ENCODE results near the gene LIM2. TPM values are rescaled to one million over a fixed set of nuclear protein-coding genes. Genes with fewer than 3 reads are reported as not detected.

Gene LIM2
- total RNA-seq, 1 donor from 2014 or later: not detected

DNA sequence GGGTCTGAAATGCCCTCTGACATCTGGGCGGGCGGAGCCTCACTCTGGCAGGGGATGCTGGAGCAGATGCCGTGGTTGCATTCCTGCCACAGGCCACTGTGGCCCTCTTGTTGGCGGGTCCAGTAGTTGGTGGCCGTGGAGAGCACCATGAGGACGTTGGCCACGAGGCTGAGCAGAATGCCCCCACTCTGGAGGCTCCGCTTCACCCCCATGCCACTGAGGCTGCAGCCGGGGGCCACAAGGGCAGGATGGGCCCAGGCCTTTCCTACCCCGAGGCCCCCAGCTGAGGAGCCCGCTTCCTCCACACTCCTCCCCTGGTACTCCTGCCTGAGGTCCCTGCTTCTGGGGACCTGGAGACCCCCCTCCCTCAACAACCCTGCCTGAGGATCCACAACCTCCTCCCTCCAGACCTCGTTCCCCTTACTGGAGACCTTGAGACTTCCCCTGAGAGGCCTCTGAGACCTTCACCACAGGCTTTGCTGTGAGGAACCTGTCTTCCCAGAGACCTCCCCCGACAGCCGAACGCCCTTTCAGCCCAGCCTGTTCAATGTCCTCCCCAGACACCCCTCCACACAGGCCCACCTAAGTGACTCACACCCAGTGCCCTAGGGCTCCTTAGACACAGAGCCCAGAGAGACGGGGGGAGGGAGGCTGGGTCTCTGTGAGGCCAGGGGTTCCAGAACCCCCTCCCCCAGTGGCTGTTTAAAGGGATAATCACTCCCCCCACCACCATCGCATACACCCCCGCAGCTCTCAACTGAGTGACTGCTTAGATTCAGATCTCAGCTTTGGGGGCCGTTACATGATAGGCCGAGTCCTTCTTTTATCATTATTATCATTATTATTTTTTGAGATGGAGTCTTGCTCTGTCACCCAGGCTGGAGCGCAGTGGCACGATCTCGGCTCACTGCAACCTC, 19.1 kb downstream of the LIM2 start, which contains the start of gene CLDND2:
Gene CLDND2 (minus strand): TSS at position 638 of the 917 bp plus-strand sequence. CDS start 426 bp downstream, at position 212.
- Mint-ChIP-seq H3K4me1 (peaks cover 24% of the 10 kb centered on the region), H3K9me3 (no peaks in the 10 kb centered on the region), H3K27ac (peak within 1 kb of the TSS; percentile 96), H3K36me3 (no peaks in the 10 kb centered on the region), H3K27me3 (ENCODE audit: low read depth) (peaks cover 16% of the 10 kb centered on the region), H3K4me3 (peak within 1 kb of the TSS; percentile 85)
- TF ChIP-seq, protein P1, sequence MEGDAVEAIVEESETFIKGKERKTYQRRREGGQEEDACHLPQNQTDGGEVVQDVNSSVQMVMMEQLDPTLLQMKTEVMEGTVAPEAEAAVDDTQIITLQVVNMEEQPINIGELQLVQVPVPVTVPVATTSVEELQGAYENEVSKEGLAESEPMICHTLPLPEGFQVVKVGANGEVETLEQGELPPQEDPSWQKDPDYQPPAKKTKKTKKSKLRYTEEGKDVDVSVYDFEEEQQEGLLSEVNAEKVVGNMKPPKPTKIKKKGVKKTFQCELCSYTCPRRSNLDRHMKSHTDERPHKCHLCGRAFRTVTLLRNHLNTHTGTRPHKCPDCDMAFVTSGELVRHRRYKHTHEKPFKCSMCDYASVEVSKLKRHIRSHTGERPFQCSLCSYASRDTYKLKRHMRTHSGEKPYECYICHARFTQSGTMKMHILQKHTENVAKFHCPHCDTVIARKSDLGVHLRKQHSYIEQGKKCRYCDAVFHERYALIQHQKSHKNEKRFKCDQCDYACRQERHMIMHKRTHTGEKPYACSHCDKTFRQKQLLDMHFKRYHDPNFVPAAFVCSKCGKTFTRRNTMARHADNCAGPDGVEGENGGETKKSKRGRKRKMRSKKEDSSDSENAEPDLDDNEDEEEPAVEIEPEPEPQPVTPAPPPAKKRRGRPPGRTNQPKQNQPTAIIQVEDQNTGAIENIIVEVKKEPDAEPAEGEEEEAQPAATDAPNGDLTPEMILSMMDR (IDR thresholded peaks at IDR 0.05; ENCODE audit: unreplicated experiment): no peak
- no peak for DNase-seq (ENCODE audit: low spot score in 2 of 2, unreplicated experiment in 2 of 2)

DNA sequence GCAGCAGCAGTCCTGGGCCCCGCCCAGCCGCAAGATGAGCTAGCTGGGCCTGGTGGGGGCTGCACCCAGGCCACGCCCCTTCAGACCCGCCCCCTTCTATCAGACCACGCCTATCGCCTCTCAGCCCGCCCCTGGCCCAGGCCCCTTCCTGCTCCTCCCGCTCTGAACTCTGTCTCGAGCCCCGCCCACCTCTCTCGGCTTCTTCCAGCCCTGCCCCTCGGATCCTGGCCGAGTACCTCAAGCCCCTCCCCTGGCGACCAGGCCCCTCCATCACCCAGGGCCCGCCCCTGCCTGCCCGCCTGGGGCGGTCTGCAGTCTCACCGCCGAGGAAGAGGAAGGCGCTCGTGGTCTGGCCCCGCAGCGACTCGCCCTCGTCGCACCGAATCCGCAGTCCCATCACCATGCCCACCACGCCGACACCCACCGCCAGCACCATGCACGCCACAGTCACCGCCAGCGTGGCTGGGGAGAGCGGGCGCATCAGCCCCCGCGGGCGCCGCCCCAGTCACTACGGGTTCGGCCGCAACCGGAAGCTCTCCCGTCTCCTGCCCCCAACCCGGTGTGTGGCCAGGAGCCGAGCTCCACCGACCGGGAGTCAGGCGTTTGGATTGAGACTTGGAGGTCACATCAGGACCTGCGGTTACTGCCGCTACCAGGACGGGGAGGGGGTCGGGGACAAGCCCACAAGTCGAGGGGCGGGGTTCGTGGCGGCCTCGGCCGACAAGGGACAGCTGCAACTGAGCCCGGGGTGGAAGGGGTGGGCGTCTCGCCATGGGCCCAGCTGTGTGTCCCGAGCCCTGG, 20.0 kb downstream of the LIM2 start:
- H3K27me3 Mint-ChIP-seq (ENCODE audit: low read depth): peaks cover 16% of the 10 kb centered on the region
- H3K36me3 Mint-ChIP-seq: no peaks in the 10 kb centered on the region
- peak overlapping the region; percentile 96 for H3K27ac Mint-ChIP-seq
- no peaks in the 10 kb centered on the region for H3K9me3 Mint-ChIP-seq
- H3K4me3 Mint-ChIP-seq: peak overlapping the region; percentile 85
- TF ChIP-seq, protein P1 (IDR thresholded peaks at IDR 0.05; ENCODE audit: unreplicated experiment): no peak
- peak; percentile 98 to 100 for DNase-seq (ENCODE audit: low spot score in 2 of 2, unreplicated experiment in 2 of 2)
- peaks cover 29% of the 10 kb centered on the region for H3K4me1 Mint-ChIP-seq

DNA sequence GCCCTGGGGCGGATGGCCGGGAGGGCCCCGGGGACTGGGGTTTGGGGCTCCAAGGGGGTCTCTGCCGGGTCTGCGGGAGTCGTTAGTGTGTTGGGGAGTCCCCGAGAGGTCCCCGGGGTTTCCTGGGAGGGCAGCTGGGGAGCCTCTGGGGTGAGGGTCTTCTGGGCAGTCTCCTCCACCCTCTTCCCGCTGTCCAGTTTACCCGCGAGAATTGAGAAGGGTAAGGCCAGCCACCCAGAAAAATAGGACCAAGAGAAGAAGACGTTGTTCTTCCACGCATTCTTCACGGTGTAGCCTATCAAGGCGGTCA, 20.6 kb downstream of the LIM2 start:
- Mint-ChIP-seq H3K4me3 (peak overlapping the region; percentile 85), H3K9me3 (no peaks in the 10 kb centered on the region), H3K27ac (peak overlapping the region; percentile 96), H3K36me3 (no peaks in the 10 kb centered on the region), H3K4me1 (peaks cover 29% of the 10 kb centered on the region), H3K27me3 (ENCODE audit: low read depth) (peaks cover 14% of the 10 kb centered on the region)
- peak in 1 of 2 experiments; percentile 63 for DNase-seq (ENCODE audit: low spot score in 2 of 2, unreplicated experiment in 2 of 2)
- TF ChIP-seq, protein P1 (IDR thresholded peaks at IDR 0.05; ENCODE audit: unreplicated experiment): no peak

DNA sequence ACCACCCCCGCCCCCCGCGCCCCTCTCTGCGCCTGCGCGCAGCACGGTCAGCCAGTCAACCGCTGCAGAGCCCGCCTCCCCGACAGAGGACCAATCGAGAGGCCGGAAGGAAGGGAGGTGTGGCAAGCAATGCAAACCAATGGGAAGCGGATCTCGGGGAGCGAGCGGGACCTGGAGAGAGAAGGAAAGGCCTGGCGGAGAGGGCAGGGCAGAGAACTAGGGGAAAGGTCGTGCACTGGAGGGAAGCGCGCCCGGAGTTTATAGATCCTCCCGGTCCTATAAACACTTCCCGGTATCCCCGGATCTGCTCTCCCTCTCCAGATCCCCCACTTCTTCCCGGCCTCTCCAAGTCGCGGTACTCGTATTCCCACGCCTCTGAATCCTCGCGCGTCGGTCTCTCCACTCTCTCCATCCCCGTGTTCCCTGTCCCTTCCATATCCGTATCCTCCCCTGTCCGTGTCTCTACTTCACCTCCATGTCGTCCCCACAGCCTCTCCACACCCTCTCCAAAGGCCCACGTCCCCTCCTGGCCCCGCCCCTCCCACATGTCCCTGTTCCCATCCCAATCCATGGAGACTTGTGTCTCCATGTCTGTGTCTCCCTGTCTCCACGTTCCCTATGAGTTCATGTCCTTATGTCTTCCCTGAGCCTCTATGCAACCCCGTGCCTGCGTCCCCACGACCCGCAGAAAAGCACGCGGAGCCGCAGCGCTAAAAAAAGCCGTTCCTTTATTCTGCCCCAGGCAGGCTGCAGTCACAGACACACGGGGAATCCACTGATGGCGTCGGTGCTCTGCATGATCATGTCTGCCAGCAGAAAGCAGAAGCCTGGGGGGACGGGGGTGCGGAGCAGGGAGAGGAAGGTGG, 21.2 kb downstream of the LIM2 start:
- peak overlapping the region; percentile 96 for H3K27ac Mint-ChIP-seq
- no peaks in the 10 kb centered on the region for H3K9me3 Mint-ChIP-seq
- H3K4me1 Mint-ChIP-seq: peaks cover 29% of the 10 kb centered on the region
- H3K27me3 Mint-ChIP-seq (ENCODE audit: low read depth): peaks cover 9% of the 10 kb centered on the region
- peak; percentile 92 to 93 for DNase-seq (ENCODE audit: low spot score in 2 of 2, unreplicated experiment in 2 of 2)
- H3K36me3 Mint-ChIP-seq: no peaks in the 10 kb centered on the region
- TF ChIP-seq, protein P1 (IDR thresholded peaks at IDR 0.05; ENCODE audit: unreplicated experiment): no peak
- H3K4me3 Mint-ChIP-seq: peak overlapping the region; percentile 85

DNA sequence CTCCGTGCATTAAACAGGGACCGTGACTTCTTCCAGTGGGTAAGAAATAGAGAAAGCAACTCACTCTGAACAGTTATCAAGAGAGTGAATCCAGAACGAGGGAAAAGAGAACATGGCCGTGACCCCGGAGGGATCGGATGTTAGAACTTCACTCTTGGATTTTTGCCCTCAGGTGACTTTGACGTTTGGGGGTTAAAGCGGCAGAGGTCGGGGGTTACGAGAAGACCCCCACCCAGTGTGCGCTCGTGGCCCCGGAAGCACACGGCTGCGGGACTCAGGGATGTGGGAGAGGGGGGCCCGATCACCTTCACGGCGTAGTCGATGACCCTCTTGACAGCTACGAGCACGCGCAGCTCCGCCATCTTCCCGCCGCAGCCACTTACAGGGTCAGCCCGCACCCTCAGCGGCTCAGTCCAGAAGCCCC, 21.8 kb downstream of the LIM2 start, which contains the start of gene ETFB:
Gene ETFB (minus strand): TSS at position 424 of the 424 bp plus-strand sequence. CDS start 62 bp downstream, at position 362.
- DNase-seq (ENCODE audit: low spot score in 2 of 2, unreplicated experiment in 2 of 2): no peak
- Mint-ChIP-seq H3K27me3 (ENCODE audit: low read depth) (peaks cover 3% of the 10 kb centered on the region), H3K36me3 (no peaks in the 10 kb centered on the region), H3K27ac (peak within 1 kb of the TSS; percentile 96), H3K4me3 (peak within 1 kb of the TSS; percentile 85), H3K4me1 (peaks cover 29% of the 10 kb centered on the region), H3K9me3 (no peaks in the 10 kb centered on the region)
- TF ChIP-seq, protein P1 (IDR thresholded peaks at IDR 0.05; ENCODE audit: unreplicated experiment): no peak

All from mesothelial cell of epicardium (in vitro differentiated cells).